Measurements from ENCODE around the gene ADAMTS13. TPM values are rescaled to one million over a fixed set of nuclear protein-coding genes. Genes with fewer than 3 reads are reported as not detected.

ADAMTS13 gene
- total and polyA plus RNA-seq, 4 donors, result 6.5 to 13.3 (median 10.4) TPM

- TF ChIP-seq ZBTB33 (IDR thresholded peaks at IDR 0.05) (no peak), MAX (IDR thresholded peaks at IDR 0.05) (no peak)
Measured at GRCh38 chr9:133460405-133461175, 38.4 kb downstream of the ADAMTS13 start (continued).

GRCh38 chr9:133461975-133462374, 39.8 kb downstream of the ADAMTS13 start:
- H3K27me3 ChIP-seq (ENCODE audit: control insufficient read depth in 4 of 4, insufficient read depth in 4 of 4, low read length in 3 of 4), result no peaks in the 10 kb centered on the region
- H3K9ac ChIP-seq (ENCODE audit: low read depth in 1 of 2, low read length in 2 of 2), result no peak overlapping the region
- H3K9me3 ChIP-seq (ENCODE audit: control insufficient read depth in 4 of 4, low read length in 3 of 4), result no peaks in the 10 kb centered on the region
- H3K4me1 ChIP-seq (ENCODE audit: control insufficient read depth in 4 of 4, insufficient read depth in 4 of 4, low read length in 3 of 4), result peaks cover 7 to 29% (median 21%) of the 10 kb centered on the region in 4 donors
- no peak for DNase-seq (ENCODE audit: low spot score)
- no peak overlapping the region for H3K4me3 ChIP-seq (ENCODE audit: low read depth in 1 of 3, low read length in 3 of 3)
- 44% methylated on average over 4 of the region's 4 CpGs for WGBS
- H3K27ac ChIP-seq (ENCODE audit: low read depth in 1 of 2, low read length in 2 of 2), result no peak overlapping the region
- peaks cover 2 to 12% (median 9%) of the 10 kb centered on the region in 4 donors for H3K36me3 ChIP-seq (ENCODE audit: control insufficient read depth in 4 of 4, insufficient read depth in 3 of 4, low read depth in 1 of 4, low read length in 3 of 4)
- TF ChIP-seq HNF4A (conservative IDR thresholded peaks at IDR 0.05), result no peak
- TF ChIP-seq FOXA2 (IDR thresholded peaks at IDR 0.05), result no peak
- no peak for TF ChIP-seq ZBTB33 (IDR thresholded peaks at IDR 0.05)
- TF ChIP-seq YY1 (IDR thresholded peaks at IDR 0.05), result no peak
- no peak for TF ChIP-seq REST (IDR thresholded peaks at IDR 0.05)
- no peak for TF ChIP-seq SP1 (IDR thresholded peaks at IDR 0.05)
- no peak for TF ChIP-seq HNF4G (IDR thresholded peaks at IDR 0.05)
- no peak for TF ChIP-seq FOXA1 (IDR thresholded peaks at IDR 0.05)
- TF ChIP-seq MAX (IDR thresholded peaks at IDR 0.05), result no peak
- no peak for TF ChIP-seq TAF1 (conservative IDR thresholded peaks at IDR 0.05)
- no peak for TF ChIP-seq GABPA (IDR thresholded peaks at IDR 0.05 in 1 of 2, conservative IDR thresholded peaks at IDR 0.05 in 1 of 2)
- TF ChIP-seq RXRA (IDR thresholded peaks at IDR 0.05), result no peak
- no peak for TF ChIP-seq RAD21 (IDR thresholded peaks at IDR 0.05)
- TF ChIP-seq CTCF (IDR thresholded peaks at IDR 0.05; ENCODE audit: low read depth, low read length, missing input control), result no peak
- TF ChIP-seq NR2F2 (IDR thresholded peaks at IDR 0.05), result no peak

Measured in liver (tissue), 9 donors.